K562 treated with DMSO at 1 percent for 48 hours (cell line): ENCODE measurements around the gene NLRP14. TPM values are rescaled to one million over a fixed set of nuclear protein-coding genes. Genes with fewer than 3 reads are reported as not detected.

ENCODE experiments used
- total RNA-seq: library from RNA; unstranded; fragments of 300-600 nt; gene quantifications from 2 replicates; pipeline ENCODE4 v1.2.3, GENCODE V29; 2022; ENCODE audit warnings: low replicate concordance; ENCODE audit errors: extremely low read depth

Gene NLRP14, protein sequence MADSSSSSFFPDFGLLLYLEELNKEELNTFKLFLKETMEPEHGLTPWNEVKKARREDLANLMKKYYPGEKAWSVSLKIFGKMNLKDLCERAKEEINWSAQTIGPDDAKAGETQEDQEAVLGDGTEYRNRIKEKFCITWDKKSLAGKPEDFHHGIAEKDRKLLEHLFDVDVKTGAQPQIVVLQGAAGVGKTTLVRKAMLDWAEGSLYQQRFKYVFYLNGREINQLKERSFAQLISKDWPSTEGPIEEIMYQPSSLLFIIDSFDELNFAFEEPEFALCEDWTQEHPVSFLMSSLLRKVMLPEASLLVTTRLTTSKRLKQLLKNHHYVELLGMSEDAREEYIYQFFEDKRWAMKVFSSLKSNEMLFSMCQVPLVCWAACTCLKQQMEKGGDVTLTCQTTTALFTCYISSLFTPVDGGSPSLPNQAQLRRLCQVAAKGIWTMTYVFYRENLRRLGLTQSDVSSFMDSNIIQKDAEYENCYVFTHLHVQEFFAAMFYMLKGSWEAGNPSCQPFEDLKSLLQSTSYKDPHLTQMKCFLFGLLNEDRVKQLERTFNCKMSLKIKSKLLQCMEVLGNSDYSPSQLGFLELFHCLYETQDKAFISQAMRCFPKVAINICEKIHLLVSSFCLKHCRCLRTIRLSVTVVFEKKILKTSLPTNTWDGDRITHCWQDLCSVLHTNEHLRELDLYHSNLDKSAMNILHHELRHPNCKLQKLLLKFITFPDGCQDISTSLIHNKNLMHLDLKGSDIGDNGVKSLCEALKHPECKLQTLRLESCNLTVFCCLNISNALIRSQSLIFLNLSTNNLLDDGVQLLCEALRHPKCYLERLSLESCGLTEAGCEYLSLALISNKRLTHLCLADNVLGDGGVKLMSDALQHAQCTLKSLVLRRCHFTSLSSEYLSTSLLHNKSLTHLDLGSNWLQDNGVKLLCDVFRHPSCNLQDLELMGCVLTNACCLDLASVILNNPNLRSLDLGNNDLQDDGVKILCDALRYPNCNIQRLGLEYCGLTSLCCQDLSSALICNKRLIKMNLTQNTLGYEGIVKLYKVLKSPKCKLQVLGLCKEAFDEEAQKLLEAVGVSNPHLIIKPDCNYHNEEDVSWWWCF
- total RNA-seq, result not detected in 2 replicates

GRCh38 chr11:7020183-7020917 is at the start of gene NLRP14, which contains the start of gene ZNF214:
Gene NLRP14, plus strand, starts transcription at chr11:7020479. Its CDS starts 18,108 bp downstream, at chr11:7038587.
Gene ZNF214, minus strand, starts transcription at chr11:7020346. Its CDS starts 17,511 bp downstream, at chr11:7002835.

GRCh38 chr11:7088921-7089320 is 68.6 kb downstream of the NLRP14 start, which contains the start of gene RBMXL2:
Gene RBMXL2, plus strand, starts transcription at chr11:7088998. Its CDS starts 123 bp downstream, at chr11:7089121.

Other genes starting within 250 kb of the NLRP14 start
- not detected in 2 replicates for gene OR2AG2, start 248.5 kb upstream of the NLRP14 start, total RNA-seq
- gene OR2AG1, start 237.5 kb upstream of the NLRP14 start, total RNA-seq, result not detected in 2 replicates
- gene OR6A2, start 220.8 kb upstream of the NLRP14 start, total RNA-seq, result not detected in 2 replicates
- gene OR10A5, start 174.8 kb upstream of the NLRP14 start, total RNA-seq, result not detected in 2 replicates
- not detected in 2 replicates for gene OR10A2, start 157.4 kb upstream of the NLRP14 start, total RNA-seq
- not detected in 2 replicates for gene OR10A4, start 143.9 kb upstream of the NLRP14 start, total RNA-seq
- not detected in 2 replicates for gene OR2D2, start 128.0 kb upstream of the NLRP14 start, total RNA-seq
- not detected in 2 replicates for gene OR2D3, start 99.5 kb upstream of the NLRP14 start, total RNA-seq
- not detected in 2 replicates for gene ZNF215, start 94.1 kb upstream of the NLRP14 start, total RNA-seq
- gene ZNF214, start 133 bp upstream of the NLRP14 start, total RNA-seq, result not detected in 2 replicates
- gene RBMXL2, start 68.5 kb downstream of the NLRP14 start, total RNA-seq, result not detected in 2 replicates
- not detected in 2 replicates for gene SYT9, start 231.4 kb downstream of the NLRP14 start, total RNA-seq